ENCODE results near the gene AGRN. TPM values are rescaled to one million over a fixed set of nuclear protein-coding genes. Genes with fewer than 3 reads are reported as not detected.

AGRN gene
- total RNA-seq, 1 donor from 2014 or later: 34.1 TPM

DNA sequence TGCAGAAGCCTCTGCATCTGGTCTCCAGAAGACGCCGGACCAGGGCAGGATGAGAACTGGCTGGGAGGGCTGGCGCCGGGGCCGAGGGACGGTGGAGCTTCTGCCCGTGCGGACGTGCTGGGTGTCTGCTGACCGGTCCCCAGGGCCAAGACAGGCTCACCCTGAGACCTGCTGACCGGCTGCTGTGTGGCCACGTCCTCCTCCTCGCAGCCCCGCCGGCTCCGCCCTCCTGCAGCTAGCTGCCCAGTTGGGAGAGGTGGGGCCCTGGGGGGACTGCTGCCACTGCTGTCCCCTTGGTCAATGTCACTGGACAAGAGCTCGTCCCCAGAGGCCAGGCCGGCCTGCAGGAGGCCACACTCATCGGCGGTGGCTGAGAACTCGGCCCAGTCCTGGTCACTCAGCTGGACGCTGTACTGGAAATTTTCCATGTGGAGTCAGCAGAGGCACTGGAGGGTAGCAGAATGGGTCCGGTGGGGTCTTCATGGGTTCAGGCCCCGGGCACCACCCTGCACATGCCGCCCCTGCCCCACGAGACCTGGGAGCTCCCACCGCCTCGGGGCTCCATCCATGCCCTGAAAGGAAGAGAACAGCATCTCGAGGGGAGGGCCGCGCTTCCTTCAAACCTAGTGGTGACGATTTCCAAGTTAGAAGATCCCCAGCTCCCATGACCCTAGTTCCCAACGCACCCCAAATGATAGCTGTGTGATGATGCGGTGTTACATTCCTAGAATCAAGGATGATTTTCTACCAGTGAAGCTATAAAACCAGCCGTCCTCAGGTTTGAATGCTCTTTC lies 39.1 kb upstream of the AGRN start:
- peaks cover 3% of the 10 kb centered on the region for H3K36me3 Mint-ChIP-seq
- H3K27me3 ChIP-seq: peaks cover 62% of the 10 kb centered on the region
- H2AFZ ChIP-seq (replicated peaks): no peak overlapping the region

DNA sequence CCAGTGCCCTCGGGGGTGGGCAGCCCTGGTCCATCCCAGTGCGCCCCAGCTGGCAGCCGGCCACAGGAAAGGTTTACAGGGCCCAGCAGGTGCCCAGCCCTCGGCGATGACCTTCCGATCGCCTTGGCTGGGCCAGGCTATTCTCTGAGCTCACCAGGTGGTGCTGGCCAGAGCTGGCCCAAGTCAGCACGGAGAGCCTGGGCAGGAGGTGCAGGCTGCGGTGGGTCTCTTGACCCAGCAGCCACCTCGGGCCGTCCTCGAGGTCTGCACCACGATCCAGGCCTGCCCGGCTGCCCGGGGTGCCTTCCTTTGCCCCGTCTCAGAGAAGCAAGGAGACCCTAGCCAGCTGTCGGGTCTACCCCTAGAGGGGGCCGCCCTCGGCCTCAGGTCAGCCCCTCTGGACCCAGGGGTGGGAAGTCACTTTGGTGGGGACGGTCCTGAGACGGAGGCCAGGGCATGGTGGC lies 38.4 kb upstream of the AGRN start:
- H3F3A ChIP-seq (ENCODE audit: low read depth): no peaks in the 10 kb centered on the region
- H3K4me3 ChIP-seq: no peak overlapping the region
- H3K36me3 Mint-ChIP-seq: peaks cover 3% of the 10 kb centered on the region
- no peaks in the 10 kb centered on the region for H3K36me3 ChIP-seq
- peaks cover 18% of the 10 kb centered on the region for H3K27me3 Mint-ChIP-seq (ENCODE audit: insufficient read depth, low read depth)
- peaks cover 4% of the 10 kb centered on the region for H3K9me3 Mint-ChIP-seq
- peaks cover 63% of the 10 kb centered on the region for H3K27me3 ChIP-seq
- no peaks in the 10 kb centered on the region for H3K9me3 ChIP-seq (ENCODE audit: low read depth)
- H4K20me1 ChIP-seq (ENCODE audit: low read depth): no peaks in the 10 kb centered on the region
- DNase-seq (ENCODE audit: low spot score): no peak
- H3K4me1 ChIP-seq: no peaks in the 10 kb centered on the region
- no peak for TF ChIP-seq EZH2phosphoT487 (IDR thresholded peaks at IDR 0.05)
- TF ChIP-seq CTCF (IDR thresholded peaks at IDR 0.05): no peak
- TF ChIP-seq EZH2 (IDR thresholded peaks at IDR 0.05): no peak
- H3K79me2 ChIP-seq (ENCODE audit: low read depth): no peaks in the 10 kb centered on the region
- no peak overlapping the region for H3K27ac ChIP-seq
- no peak overlapping the region for H3K4me3 Mint-ChIP-seq
- peaks cover 11% of the 10 kb centered on the region for H3K4me1 Mint-ChIP-seq
- no peak overlapping the region for H3K27ac Mint-ChIP-seq
- H3K9ac ChIP-seq: no peak overlapping the region
- H3K4me2 ChIP-seq: no peak overlapping the region
- no peak overlapping the region for H2AFZ ChIP-seq (replicated peaks)

More for the DNA sequence above, 39.1 kb upstream of the AGRN start:
- no peak overlapping the region for H3K4me3 ChIP-seq
- no peak overlapping the region for H3K27ac ChIP-seq
- DNase-seq (ENCODE audit: low spot score): peak; percentile 3
- no peak overlapping the region for H3K9ac ChIP-seq
- H3K4me1 Mint-ChIP-seq: peaks cover 10% of the 10 kb centered on the region
- peaks cover 19% of the 10 kb centered on the region for H3K27me3 Mint-ChIP-seq (ENCODE audit: insufficient read depth, low read depth)
- no peak overlapping the region for H3K4me3 Mint-ChIP-seq
- no peaks in the 10 kb centered on the region for H4K20me1 ChIP-seq (ENCODE audit: low read depth)
- H3K79me2 ChIP-seq (ENCODE audit: low read depth): no peaks in the 10 kb centered on the region
- H3K4me2 ChIP-seq: no peak overlapping the region
- no peaks in the 10 kb centered on the region for H3K9me3 ChIP-seq (ENCODE audit: low read depth)
- H3K9me3 Mint-ChIP-seq: peaks cover 4% of the 10 kb centered on the region
- no peaks in the 10 kb centered on the region for H3K4me1 ChIP-seq
- H3K36me3 ChIP-seq: no peaks in the 10 kb centered on the region
- TF ChIP-seq EZH2phosphoT487 (IDR thresholded peaks at IDR 0.05) (no peak), CTCF (IDR thresholded peaks at IDR 0.05) (no peak), EZH2 (IDR thresholded peaks at IDR 0.05) (no peak)
- H3F3A ChIP-seq (ENCODE audit: low read depth): peaks cover 6% of the 10 kb centered on the region
- H3K27ac Mint-ChIP-seq: peak overlapping the region; percentile 74

DNA sequence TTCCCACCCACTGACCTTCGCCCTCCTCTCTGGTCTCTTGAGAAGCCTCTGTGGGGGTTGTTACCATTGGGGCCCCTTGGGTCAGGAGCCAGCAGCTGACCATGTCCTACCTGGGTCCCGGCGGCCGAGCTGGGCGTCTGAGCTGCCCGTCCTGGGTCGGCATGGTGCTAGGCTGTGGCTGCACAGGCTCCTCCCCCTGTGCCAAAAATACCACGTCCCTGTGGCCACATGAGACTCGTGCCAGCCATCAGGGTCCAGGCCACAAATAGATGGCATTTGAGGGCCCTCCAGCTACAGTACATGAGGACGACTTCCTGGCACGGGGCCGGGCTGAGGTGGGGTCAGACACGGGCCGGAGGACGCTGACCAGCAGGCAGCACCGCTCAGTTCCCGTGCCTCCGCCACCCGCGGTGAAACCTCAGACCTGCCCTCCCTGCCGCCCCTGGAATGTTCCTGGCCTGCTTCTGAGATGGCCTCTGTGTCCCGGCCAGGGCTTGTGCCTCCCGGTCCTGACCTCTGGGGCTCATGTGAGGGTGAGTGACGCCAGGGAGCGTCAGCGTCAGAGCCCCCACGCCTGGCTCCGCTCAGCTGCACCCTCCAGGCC lies 37.9 kb upstream of the AGRN start, which contains the start of gene PERM1:
PERM1 (minus strand) TSS at position 139 of the 604 bp plus-strand sequence. CDS start 1,064 bp downstream, outside the sequence.
- Histone ChIP-seq H3K4me3 (no peak within 1 kb of the TSS), H3K4me2 (no peak within 1 kb of the TSS), H3K4me1 (no peaks in the 10 kb centered on the region), H3K9me3 (ENCODE audit: low read depth) (no peaks in the 10 kb centered on the region), H3K27me3 (peaks cover 68% of the 10 kb centered on the region), H4K20me1 (ENCODE audit: low read depth) (no peaks in the 10 kb centered on the region), H3K9ac (no peak within 1 kb of the TSS), H3K27ac (no peak within 1 kb of the TSS), H3K79me2 (ENCODE audit: low read depth) (no peaks in the 10 kb centered on the region), H3F3A (ENCODE audit: low read depth) (no peaks in the 10 kb centered on the region), H2AFZ (replicated peaks) (no peak within 1 kb of the TSS), H3K36me3 (no peaks in the 10 kb centered on the region)
- Mint-ChIP-seq H3K9me3 (peaks cover 4% of the 10 kb centered on the region), H3K4me1 (peaks cover 11% of the 10 kb centered on the region), H3K36me3 (peaks cover 3% of the 10 kb centered on the region), H3K27me3 (ENCODE audit: insufficient read depth, low read depth) (peaks cover 18% of the 10 kb centered on the region), H3K27ac (peak within 1 kb of the TSS; percentile 79), H3K4me3 (no peak within 1 kb of the TSS)
- no peak for TF ChIP-seq EZH2phosphoT487 (IDR thresholded peaks at IDR 0.05)
- no peak for TF ChIP-seq CTCF (IDR thresholded peaks at IDR 0.05)
- TF ChIP-seq EZH2 (IDR thresholded peaks at IDR 0.05): no peak
- DNase-seq (ENCODE audit: low spot score): no peak
